ENCODE results near the gene MIX23.

DNA sequence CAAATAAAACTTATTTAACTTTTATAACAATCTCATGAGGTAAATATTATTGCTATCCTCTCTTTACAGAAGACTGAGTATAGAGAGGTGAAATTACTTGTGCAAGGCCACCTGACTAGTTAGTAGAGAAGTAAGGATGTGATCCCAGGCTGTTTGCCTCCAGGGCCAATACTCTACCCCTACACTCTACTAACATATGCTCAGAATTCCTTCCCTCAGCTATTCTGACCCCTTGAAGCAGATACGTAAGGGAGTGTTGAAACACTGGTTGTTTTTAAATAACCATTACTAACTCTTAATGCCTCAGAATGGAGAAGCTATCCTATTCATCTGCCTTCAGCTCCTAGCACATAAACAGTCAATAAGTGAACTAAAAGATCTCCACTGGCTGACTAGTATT lies 33.9 kb downstream of the MIX23 start:
- TF ChIP-seq CTCF (IDR thresholded peaks at IDR 0.05; ENCODE audit: low read depth, low read length) = no peak
- no peak for TF ChIP-seq EZH2phosphoT487 (IDR thresholded peaks at IDR 0.05; ENCODE audit: low read depth)

Measured in OCI-LY3 (cell line).